Small intestine (tissue), 16 donors: ENCODE data around the gene ATP5MC2. TPM values are rescaled to one million over a fixed set of nuclear protein-coding genes. Genes with fewer than 3 reads are reported as not detected.
"Not testable (repeated sequence)": the region's sequence is repeated elsewhere in the genome, so short reads cannot be mapped to it uniquely, and the experiment has no call there.

ENCODE experiments used
- DNase-seq, 2 donors: peaks; one replicate each; pipeline versions ENCODE4 v3.0.0 to v3.0.0-alpha.2; 2013
- FAIRE-seq: peaks from 2 replicates; lab custom pipeline; 2012; peaks lifted over from hg19 to GRCh38; lab: Jason Lieb, UNC
- H3K27ac ChIP-seq, 3 donors: one replicate each; pipeline ENCODE4 v1.5.1; 2013; ENCODE audit warnings: low read length in 2 of 3, mild to moderate bottlenecking in 2 of 3, control low read depth in 1 of 3, inconsistent platforms in 1 of 3, low read depth in 1 of 3, moderate library complexity in 1 of 3
- H3K27me3 ChIP-seq, 3 donors: one replicate each; pipeline ENCODE4 v1.6.1; 2013; ENCODE audit warnings: low read length in 3 of 3, inconsistent platforms in 1 of 3; ENCODE audit not compliant: control insufficient read depth in 3 of 3, insufficient read depth in 3 of 3
- H3K36me3 ChIP-seq, 3 donors: one replicate each; pipeline ENCODE4 v1.6.1; 2013; ENCODE audit warnings: low read length in 3 of 3, inconsistent platforms in 1 of 3, low read depth in 1 of 3, mild to moderate bottlenecking in 1 of 3, moderate library complexity in 1 of 3; ENCODE audit not compliant: control insufficient read depth in 3 of 3, insufficient read depth in 2 of 3
- H3K4me1 ChIP-seq, 3 donors: one replicate each; pipeline ENCODE4 v1.6.1; 2013; ENCODE audit warnings: low read length in 2 of 3, inconsistent platforms in 1 of 3, low read depth in 1 of 3, mild to moderate bottlenecking in 1 of 3, moderate library complexity in 1 of 3; ENCODE audit not compliant: control insufficient read depth in 3 of 3, insufficient read depth in 2 of 3
- H3K4me3 ChIP-seq, 3 donors: one replicate each; pipeline ENCODE4 v1.5.1; 2013; ENCODE audit warnings: low read length in 3 of 3, control low read depth in 1 of 3, inconsistent platforms in 1 of 3, low read depth in 1 of 3, mild to moderate bottlenecking in 1 of 3, moderate library complexity in 1 of 3
- H3K9me3 ChIP-seq, 2 donors: one replicate each; pipeline ENCODE4 v1.6.1; 2013; ENCODE audit warnings: low read depth in 1 of 2, low read length in 1 of 2; ENCODE audit not compliant: control insufficient read depth in 2 of 2, insufficient read depth in 1 of 2
- WGBS, 3 donors: extraction: QIAGEN DNeasy Blood & Tissue Kit; methylation state at CpG; one replicate each; pipeline ENCODE4 v1.1.7; 2013; 5-methylcytosine and 5-hydroxymethylcytosine counted together
- long read RNA-seq, 10 donors: transcript quantifications; one replicate each; lab custom pipeline, GENCODE V29; 2026
- polyA plus RNA-seq, 4 donors: library from polyadenylated mRNA; stranded (reverse) in 3 of 4; unstranded in 1 of 4; fragments of 200-250 nt in 3 of 4; fragments of 120-200 nt in 1 of 4; gene quantifications; one replicate each; pipeline versions ENCODE4 v1.2.1 to v1.2.3, GENCODE V29; 2013
- donor health status: healthy with polysubstance abuse.
- donor health status: control.
- donor health status: control.
- donor health status: Bipolar disorder and iron deficiency.
- donor health status: healthy.

Gene ATP5MC2
- polyA plus RNA-seq: 100 to 1,000 TPM; 433 to 621 (median 568) TPM
- long read RNA-seq, donor 1, transcript ATP5MC2-203 (4 exons, 1,976 nt): minor isoform, 158 of 1,585 reads
- long read RNA-seq, donor 1, transcript ATP5MC2-202 (5 exons, 878 nt): major isoform, 639 of 1,585 reads
- long read RNA-seq, donor 1, partial matches to known transcripts: 735 of 1,585 reads
- long read RNA-seq, donor 1, other reads (novel, unspliced or antisense): 51 of 1,585 reads
- long read RNA-seq, donor 2, transcript ATP5MC2-202 (5 exons, 878 nt): major isoform, 141 of 321 reads
- long read RNA-seq, donor 2, transcript ATP5MC2-203 (4 exons, 1,976 nt): minor isoform, 32 of 321 reads
- long read RNA-seq, donor 2, partial matches to known transcripts: 134 of 321 reads
- long read RNA-seq, donor 2, other reads (novel, unspliced or antisense): 14 of 321 reads
- long read RNA-seq, donor 3, transcript ATP5MC2-203 (4 exons, 1,976 nt): minor isoform, 69 of 674 reads
- long read RNA-seq, donor 3, transcript ATP5MC2-202 (5 exons, 878 nt): major isoform, 223 of 674 reads
- long read RNA-seq, donor 3, partial matches to known transcripts: 374 of 674 reads
- long read RNA-seq, donor 3, other reads (novel, unspliced or antisense): 7 of 674 reads
- long read RNA-seq, donor 4, transcript ATP5MC2-202 (5 exons, 878 nt): major isoform, 9 of 21 reads
- long read RNA-seq, donor 4, partial matches to known transcripts: 11 of 21 reads
- long read RNA-seq, donor 4, other reads (novel, unspliced or antisense): 0 of 21 reads
- long read RNA-seq, donor 5, transcript ATP5MC2-202 (5 exons, 878 nt): major isoform, 74 of 191 reads
- long read RNA-seq, donor 5, transcript ATP5MC2-203 (4 exons, 1,976 nt): minor isoform, 23 of 191 reads
- long read RNA-seq, donor 5, partial matches to known transcripts: 94 of 191 reads
- long read RNA-seq, donor 5, other reads (novel, unspliced or antisense): 0 of 191 reads
- long read RNA-seq, donor 6, transcript ATP5MC2-202 (5 exons, 878 nt): major isoform, 249 of 631 reads
- long read RNA-seq, donor 6, transcript ATP5MC2-203 (4 exons, 1,976 nt): minor isoform, 57 of 631 reads
- long read RNA-seq, donor 6, partial matches to known transcripts: 315 of 631 reads
- long read RNA-seq, donor 6, other reads (novel, unspliced or antisense): 10 of 631 reads
- long read RNA-seq, donor 7: 0 reads
- long read RNA-seq, donor 8, transcript ATP5MC2-202 (5 exons, 878 nt): major isoform, 43 of 97 reads
- long read RNA-seq, donor 8, transcript ATP5MC2-203 (4 exons, 1,976 nt): minor isoform, 12 of 97 reads
- long read RNA-seq, donor 8, partial matches to known transcripts: 42 of 97 reads
- long read RNA-seq, donor 8, other reads (novel, unspliced or antisense): 0 of 97 reads
- long read RNA-seq, donor 9, transcript ATP5MC2-203 (4 exons, 1,976 nt): minor isoform, 20 of 140 reads
- long read RNA-seq, donor 9, transcript ATP5MC2-202 (5 exons, 878 nt): major isoform, 56 of 140 reads
- long read RNA-seq, donor 9, partial matches to known transcripts: 64 of 140 reads
- long read RNA-seq, donor 9, other reads (novel, unspliced or antisense): 0 of 140 reads
- long read RNA-seq, donor 10, transcript ATP5MC2-202 (5 exons, 878 nt): major isoform, 339 of 710 reads
- long read RNA-seq, donor 10, transcript ATP5MC2-203 (4 exons, 1,976 nt): minor isoform, 88 of 710 reads
- long read RNA-seq, donor 10, partial matches to known transcripts: 261 of 710 reads
- long read RNA-seq, donor 10, other reads (novel, unspliced or antisense): 17 of 710 reads

- peak; percentile 99 for DNase-seq
- H3K36me3 ChIP-seq: peaks cover 3 to 22% (median 6%) of the 10 kb centered on the region in 3 donors
- peaks cover 3 to 19% (median 3%) of the 10 kb centered on the region in 3 donors for H3K4me1 ChIP-seq
- H3K4me3 ChIP-seq: peak within 1 kb of the TSS; percentile 48 to 86 (median 60)
- peaks cover 0 to 29% (median 0%) of the 10 kb centered on the region in 3 donors for H3K27me3 ChIP-seq
- no peaks in the 10 kb centered on the region for H3K9me3 ChIP-seq
- no peak for FAIRE-seq
- peak within 1 kb of the TSS; percentile 86 to 94 (median 89) for H3K27ac ChIP-seq
- WGBS, 3 donors: 0 to 1% (median 0%) methylated on average over 61 of the region's 61 CpGs
These were observed at the start of gene ATP5MC2 for GRCh38 chr12:53675701-53676607. ATP5MC2 (minus strand) TSS chr12:53676083; CDS start chr12:53672614, 3,469 bp downstream.

GRCh38 chr12:53722450-53723041, 46.7 kb upstream of the ATP5MC2 start:
- Histone ChIP-seq H3K27me3 (no peaks in the 10 kb centered on the region), H3K27ac (no peak overlapping the region), H3K4me1 (peaks cover 0 to 17% (median 4%) of the 10 kb centered on the region in 3 donors), H3K9me3 (no peaks in the 10 kb centered on the region), H3K36me3 (peaks cover 5 to 48% (median 15%) of the 10 kb centered on the region in 3 donors), H3K4me3 (no peak overlapping the region)
- WGBS, 3 donors: 76 to 87% (median 82%) methylated on average over 3 of the region's 3 CpGs
- no peak for DNase-seq
- FAIRE-seq: no peak

DNA sequence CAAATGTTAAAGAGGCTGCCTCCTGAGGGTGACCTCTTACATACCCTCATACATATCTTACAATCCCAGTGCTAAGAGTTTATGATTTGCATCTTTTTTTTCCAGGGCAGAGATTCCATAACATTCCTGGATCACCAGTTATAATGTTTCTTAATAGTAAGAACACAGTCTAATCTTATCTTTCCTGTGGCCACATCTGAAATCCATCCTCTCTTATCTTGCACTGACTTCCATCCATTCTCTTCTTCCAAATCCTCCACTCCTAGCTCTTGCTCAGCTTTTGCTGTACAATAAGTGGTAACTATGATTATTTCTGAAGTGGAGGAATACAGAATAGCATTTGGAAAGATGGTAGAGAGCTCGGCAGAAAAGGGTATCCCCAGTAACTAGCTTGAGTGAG, 45.1 kb upstream of the ATP5MC2 start:
- Histone ChIP-seq H3K4me3 (no peak overlapping the region), H3K36me3 (peaks cover 10 to 56% (median 18%) of the 10 kb centered on the region in 3 donors), H3K9me3 (no peaks in the 10 kb centered on the region), H3K4me1 (peaks cover 0 to 8% (median under 1%) of the 10 kb centered on the region in 3 donors), H3K27ac (no peak overlapping the region), H3K27me3 (no peaks in the 10 kb centered on the region)
- no peak for FAIRE-seq
- 80 to 92% (median 85%) methylated on average over 1 of the region's 1 CpG for WGBS, 3 donors
- DNase-seq: no peak

- Histone ChIP-seq H3K27me3 (no peaks in the 10 kb centered on the region), H3K4me1 (no peaks in the 10 kb centered on the region), H3K9me3 (no peaks in the 10 kb centered on the region), H3K27ac (no peak overlapping the region), H3K4me3 (no peak overlapping the region), H3K36me3 (peaks cover 10 to 62% (median 18%) of the 10 kb centered on the region in 3 donors)
- no peak for DNase-seq
- 69 to 89% (median 74%) methylated on average over 2 of the region's 2 CpGs for WGBS, 3 donors
- FAIRE-seq: no peak
These were observed 43.8 kb upstream of the ATP5MC2 start for GRCh38 chr12:53719649-53720048.

- peaks cover 10 to 65% (median 18%) of the 10 kb centered on the region in 3 donors for H3K36me3 ChIP-seq
- not testable (repeated sequence) for H3K27me3 ChIP-seq, H3K9me3 ChIP-seq, H3K4me1 ChIP-seq, H3K27ac ChIP-seq, FAIRE-seq, H3K4me3 ChIP-seq, DNase-seq
- 71 to 94% (median 89%) methylated on average over 6 of the region's 6 CpGs for WGBS, 3 donors
These were observed 42.7 kb upstream of the ATP5MC2 start for GRCh38 chr12:53718567-53718966.

GRCh38 chr12:53717319-53717718, 41.4 kb upstream of the ATP5MC2 start:
- Histone ChIP-seq H3K4me1 (no peaks in the 10 kb centered on the region), H3K27ac (no peak overlapping the region), H3K36me3 (peaks cover 7 to 68% (median 17%) of the 10 kb centered on the region in 3 donors), H3K4me3 (no peak overlapping the region), H3K27me3 (no peaks in the 10 kb centered on the region), H3K9me3 (no peaks in the 10 kb centered on the region)
- 92 to 93% (median 93%) methylated on average over 5 of the region's 5 CpGs for WGBS, 3 donors
- DNase-seq: no peak
- no peak for FAIRE-seq
